SK-N-SH (cell line): ENCODE results near the gene GPR137.

Experiments
- CHD2 ChIP-seq: fragments of 150-350 bp; IDR thresholded peaks from 2 replicates; pipeline ENCODE4 v1.6.1; 2018; ENCODE audit warnings: low read length; ENCODE audit not compliant: partially characterized antibody
- CTCF ChIP-seq: fragments of 200-600 bp; sonication (generic); IDR thresholded peaks from 2 replicates; pipeline ENCODE4 v1.6.1; 2017; ENCODE audit warnings: antibody characterized with exemption, mild to moderate bottlenecking, moderate library complexity
- IRF3 ChIP-seq: fragments of 150-350 bp; IDR thresholded peaks from 2 replicates; pipeline ENCODE4 v1.6.1; 2016; ENCODE audit warnings: mild to moderate bottlenecking, low read depth, low read length
- JUND ChIP-seq: IDR thresholded peaks from 2 replicates; pipeline ENCODE4 v1.4.0; 2012
- NRF1 ChIP-seq: IDR thresholded peaks from 2 replicates; pipeline ENCODE4 v1.6.1; 2012; ENCODE audit warnings: low read depth, mild to moderate bottlenecking, low read length
- RAD21 ChIP-seq: IDR thresholded peaks from 2 replicates; pipeline ENCODE4 v1.6.1; 2012; ENCODE audit warnings: mild to moderate bottlenecking, low read length
- RCOR1 ChIP-seq: fragments of 150-350 bp; IDR thresholded peaks from 2 replicates; pipeline ENCODE4 v1.6.1; 2017; ENCODE audit warnings: antibody characterized with exemption, low read length
- RFX5 ChIP-seq: IDR thresholded peaks from 2 replicates; pipeline ENCODE4 v1.6.1; 2012; ENCODE audit warnings: mild to moderate bottlenecking, improper control_type of control experiment, low read length
- SIN3A ChIP-seq: IDR thresholded peaks from 2 replicates; pipeline ENCODE4 v1.6.1; 2012; ENCODE audit warnings: low read depth, mild to moderate bottlenecking, low read length, moderate library complexity, borderline replicate concordance
- USF2 ChIP-seq: fragments of 150-350 bp; IDR thresholded peaks from 2 replicates; pipeline ENCODE4 v1.6.1; 2017; ENCODE audit warnings: antibody characterized with exemption, low read length, low read depth, borderline replicate concordance
- TF ChIP-seq, protein P1 (sequence below): IDR thresholded peaks from 2 replicates; pipeline ENCODE4 v1.4.0; 2012; ENCODE audit warnings: low read depth
- TF ChIP-seq, protein P2 (sequence below): IDR thresholded peaks from 2 replicates; pipeline ENCODE4 v1.6.1; 2012; ENCODE audit warnings: mild to moderate bottlenecking, low read depth, low read length, moderate library complexity
- TF ChIP-seq, protein P3 (sequence below): IDR thresholded peaks from 2 replicates; pipeline ENCODE4 v1.4.0; 2012; ENCODE audit warnings: low read depth, borderline replicate concordance

DNA sequence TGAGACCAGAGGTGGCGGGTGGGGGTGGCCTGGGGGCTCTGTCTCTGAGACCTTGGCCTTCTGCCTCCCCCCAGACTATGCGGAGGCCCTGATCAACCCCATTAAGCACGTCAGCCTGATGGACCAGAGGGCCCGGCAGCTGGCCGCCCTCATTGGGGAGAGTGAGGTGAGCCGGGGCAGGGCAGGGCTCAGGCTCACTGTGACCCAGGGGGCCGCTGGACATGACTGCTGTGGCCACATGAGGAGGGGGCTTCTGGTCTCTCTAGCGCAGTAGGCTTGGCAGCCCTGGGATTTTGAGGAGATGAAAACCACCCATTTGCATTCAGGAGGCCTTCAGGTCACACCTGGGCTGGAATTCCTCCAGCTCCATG lies 21.7 kb upstream of the GPR137 start:
- TF ChIP-seq IRF3, result no peak
- TF ChIP-seq, protein P1, sequence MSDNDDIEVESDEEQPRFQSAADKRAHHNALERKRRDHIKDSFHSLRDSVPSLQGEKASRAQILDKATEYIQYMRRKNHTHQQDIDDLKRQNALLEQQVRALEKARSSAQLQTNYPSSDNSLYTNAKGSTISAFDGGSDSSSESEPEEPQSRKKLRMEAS, result no peak
- no peak for TF ChIP-seq RAD21
- TF ChIP-seq CTCF, result no peak
- no peak for TF ChIP-seq RFX5
- TF ChIP-seq, protein P2, sequence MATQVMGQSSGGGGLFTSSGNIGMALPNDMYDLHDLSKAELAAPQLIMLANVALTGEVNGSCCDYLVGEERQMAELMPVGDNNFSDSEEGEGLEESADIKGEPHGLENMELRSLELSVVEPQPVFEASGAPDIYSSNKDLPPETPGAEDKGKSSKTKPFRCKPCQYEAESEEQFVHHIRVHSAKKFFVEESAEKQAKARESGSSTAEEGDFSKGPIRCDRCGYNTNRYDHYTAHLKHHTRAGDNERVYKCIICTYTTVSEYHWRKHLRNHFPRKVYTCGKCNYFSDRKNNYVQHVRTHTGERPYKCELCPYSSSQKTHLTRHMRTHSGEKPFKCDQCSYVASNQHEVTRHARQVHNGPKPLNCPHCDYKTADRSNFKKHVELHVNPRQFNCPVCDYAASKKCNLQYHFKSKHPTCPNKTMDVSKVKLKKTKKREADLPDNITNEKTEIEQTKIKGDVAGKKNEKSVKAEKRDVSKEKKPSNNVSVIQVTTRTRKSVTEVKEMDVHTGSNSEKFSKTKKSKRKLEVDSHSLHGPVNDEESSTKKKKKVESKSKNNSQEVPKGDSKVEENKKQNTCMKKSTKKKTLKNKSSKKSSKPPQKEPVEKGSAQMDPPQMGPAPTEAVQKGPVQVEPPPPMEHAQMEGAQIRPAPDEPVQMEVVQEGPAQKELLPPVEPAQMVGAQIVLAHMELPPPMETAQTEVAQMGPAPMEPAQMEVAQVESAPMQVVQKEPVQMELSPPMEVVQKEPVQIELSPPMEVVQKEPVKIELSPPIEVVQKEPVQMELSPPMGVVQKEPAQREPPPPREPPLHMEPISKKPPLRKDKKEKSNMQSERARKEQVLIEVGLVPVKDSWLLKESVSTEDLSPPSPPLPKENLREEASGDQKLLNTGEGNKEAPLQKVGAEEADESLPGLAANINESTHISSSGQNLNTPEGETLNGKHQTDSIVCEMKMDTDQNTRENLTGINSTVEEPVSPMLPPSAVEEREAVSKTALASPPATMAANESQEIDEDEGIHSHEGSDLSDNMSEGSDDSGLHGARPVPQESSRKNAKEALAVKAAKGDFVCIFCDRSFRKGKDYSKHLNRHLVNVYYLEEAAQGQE, result no peak
- TF ChIP-seq CHD2, result no peak
- no peak for TF ChIP-seq RCOR1
- no peak for TF ChIP-seq NRF1
- no peak for TF ChIP-seq USF2
- TF ChIP-seq SIN3A, result no peak
- TF ChIP-seq, protein P3, sequence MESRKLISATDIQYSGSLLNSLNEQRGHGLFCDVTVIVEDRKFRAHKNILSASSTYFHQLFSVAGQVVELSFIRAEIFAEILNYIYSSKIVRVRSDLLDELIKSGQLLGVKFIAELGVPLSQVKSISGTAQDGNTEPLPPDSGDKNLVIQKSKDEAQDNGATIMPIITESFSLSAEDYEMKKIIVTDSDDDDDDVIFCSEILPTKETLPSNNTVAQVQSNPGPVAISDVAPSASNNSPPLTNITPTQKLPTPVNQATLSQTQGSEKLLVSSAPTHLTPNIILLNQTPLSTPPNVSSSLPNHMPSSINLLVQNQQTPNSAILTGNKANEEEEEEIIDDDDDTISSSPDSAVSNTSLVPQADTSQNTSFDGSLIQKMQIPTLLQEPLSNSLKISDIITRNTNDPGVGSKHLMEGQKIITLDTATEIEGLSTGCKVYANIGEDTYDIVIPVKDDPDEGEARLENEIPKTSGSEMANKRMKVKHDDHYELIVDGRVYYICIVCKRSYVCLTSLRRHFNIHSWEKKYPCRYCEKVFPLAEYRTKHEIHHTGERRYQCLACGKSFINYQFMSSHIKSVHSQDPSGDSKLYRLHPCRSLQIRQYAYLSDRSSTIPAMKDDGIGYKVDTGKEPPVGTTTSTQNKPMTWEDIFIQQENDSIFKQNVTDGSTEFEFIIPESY, result no peak
- TF ChIP-seq JUND, result no peak
